Measurements from ENCODE around the gene ETV2.

ETV2 gene

GRCh38 chr19:35612224-35612558 is 29.4 kb upstream of the ETV2 start:
- TF ChIP-seq CREB5 (CRISPR knock-in tag; IDR thresholded peaks at IDR 0.05; ENCODE audit: low read depth) (no peak), BACH2 (CRISPR knock-in tag; IDR thresholded peaks at IDR 0.05; ENCODE audit: borderline replicate concordance) (no peak), RARB (CRISPR knock-in tag; IDR thresholded peaks at IDR 0.05) (no peak), PPARA (CRISPR knock-in tag; IDR thresholded peaks at IDR 0.05; ENCODE audit: borderline replicate concordance) (no peak), ZNF70 (CRISPR knock-in tag; IDR thresholded peaks at IDR 0.05) (no peak), ISL1 (CRISPR knock-in tag; IDR thresholded peaks at IDR 0.05) (no peak), ZNF8 (CRISPR knock-in tag; IDR thresholded peaks at IDR 0.05) (no peak), GLIS3 (CRISPR knock-in tag; IDR thresholded peaks at IDR 0.05) (no peak), PATZ1 (CRISPR knock-in tag; IDR thresholded peaks at IDR 0.05; ENCODE audit: borderline replicate concordance) (no peak), ZC3H10 (CRISPR knock-in tag; IDR thresholded peaks at IDR 0.05) (no peak), CSRNP3 (CRISPR knock-in tag; IDR thresholded peaks at IDR 0.05) (no peak)
- peak; percentile 28 for ATAC-seq

GRCh38 chr19:35612559-35613321 is 28.8 kb upstream of the ETV2 start, which contains the start of gene HAUS5:
TSS of gene HAUS5 (plus strand) at chr19:35612735. CDS start at chr19:35612795, 60 bp downstream.
- TF ChIP-seq CSDC2 (CRISPR knock-in tag; IDR thresholded peaks at IDR 0.05) (peak; percentile 80), ZNF8 (CRISPR knock-in tag; IDR thresholded peaks at IDR 0.05) (no peak), TCF4 (CRISPR knock-in tag; IDR thresholded peaks at IDR 0.05; ENCODE audit: borderline replicate concordance) (no peak), ZFP30 (CRISPR knock-in tag; IDR thresholded peaks at IDR 0.05) (peak; percentile 65), RARB (CRISPR knock-in tag; IDR thresholded peaks at IDR 0.05) (no peak), ARNTL (CRISPR knock-in tag; IDR thresholded peaks at IDR 0.05; ENCODE audit: borderline replicate concordance, low read depth) (0 out of 2 replicates have a peak, but pooled peaks have one; percentile 25), OSR1 (CRISPR knock-in tag; IDR thresholded peaks at IDR 0.05) (no peak), SNAI2 (CRISPR knock-in tag; IDR thresholded peaks at IDR 0.05) (peak; percentile 83; the same call in 1 of the 2 replicates), ZNF70 (CRISPR knock-in tag; IDR thresholded peaks at IDR 0.05) (no peak), TOX (CRISPR knock-in tag; IDR thresholded peaks at IDR 0.05; ENCODE audit: borderline replicate concordance) (no peak), ZFP3 (CRISPR knock-in tag; IDR thresholded peaks at IDR 0.05) (peak; percentile 61; the same call in 1 of the 2 replicates), ZNF565 (CRISPR knock-in tag; conservative IDR thresholded peaks at IDR 0.05; ENCODE audit: low read depth) (peak; percentile 92), PPARA (CRISPR knock-in tag; IDR thresholded peaks at IDR 0.05; ENCODE audit: borderline replicate concordance) (peak; percentile 90), CREB5 (CRISPR knock-in tag; IDR thresholded peaks at IDR 0.05; ENCODE audit: low read depth) (peak; percentile 38; the same call in 1 of the 2 replicates)
- TF ChIP-seq, protein P1, sequence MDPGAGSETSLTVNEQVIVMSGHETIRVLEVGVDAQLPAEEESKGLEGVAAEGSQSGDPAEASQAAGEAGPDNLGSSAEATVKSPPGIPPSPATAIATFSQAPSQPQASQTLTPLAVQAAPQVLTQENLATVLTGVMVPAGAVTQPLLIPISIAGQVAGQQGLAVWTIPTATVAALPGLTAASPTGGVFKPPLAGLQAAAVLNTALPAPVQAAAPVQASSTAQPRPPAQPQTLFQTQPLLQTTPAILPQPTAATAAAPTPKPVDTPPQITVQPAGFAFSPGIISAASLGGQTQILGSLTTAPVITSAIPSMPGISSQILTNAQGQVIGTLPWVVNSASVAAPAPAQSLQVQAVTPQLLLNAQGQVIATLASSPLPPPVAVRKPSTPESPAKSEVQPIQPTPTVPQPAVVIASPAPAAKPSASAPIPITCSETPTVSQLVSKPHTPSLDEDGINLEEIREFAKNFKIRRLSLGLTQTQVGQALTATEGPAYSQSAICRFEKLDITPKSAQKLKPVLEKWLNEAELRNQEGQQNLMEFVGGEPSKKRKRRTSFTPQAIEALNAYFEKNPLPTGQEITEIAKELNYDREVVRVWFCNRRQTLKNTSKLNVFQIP (CRISPR knock-in tag; IDR thresholded peaks at IDR 0.05; ENCODE audit: borderline replicate concordance, low read depth): no peak
- TF ChIP-seq, protein P2, sequence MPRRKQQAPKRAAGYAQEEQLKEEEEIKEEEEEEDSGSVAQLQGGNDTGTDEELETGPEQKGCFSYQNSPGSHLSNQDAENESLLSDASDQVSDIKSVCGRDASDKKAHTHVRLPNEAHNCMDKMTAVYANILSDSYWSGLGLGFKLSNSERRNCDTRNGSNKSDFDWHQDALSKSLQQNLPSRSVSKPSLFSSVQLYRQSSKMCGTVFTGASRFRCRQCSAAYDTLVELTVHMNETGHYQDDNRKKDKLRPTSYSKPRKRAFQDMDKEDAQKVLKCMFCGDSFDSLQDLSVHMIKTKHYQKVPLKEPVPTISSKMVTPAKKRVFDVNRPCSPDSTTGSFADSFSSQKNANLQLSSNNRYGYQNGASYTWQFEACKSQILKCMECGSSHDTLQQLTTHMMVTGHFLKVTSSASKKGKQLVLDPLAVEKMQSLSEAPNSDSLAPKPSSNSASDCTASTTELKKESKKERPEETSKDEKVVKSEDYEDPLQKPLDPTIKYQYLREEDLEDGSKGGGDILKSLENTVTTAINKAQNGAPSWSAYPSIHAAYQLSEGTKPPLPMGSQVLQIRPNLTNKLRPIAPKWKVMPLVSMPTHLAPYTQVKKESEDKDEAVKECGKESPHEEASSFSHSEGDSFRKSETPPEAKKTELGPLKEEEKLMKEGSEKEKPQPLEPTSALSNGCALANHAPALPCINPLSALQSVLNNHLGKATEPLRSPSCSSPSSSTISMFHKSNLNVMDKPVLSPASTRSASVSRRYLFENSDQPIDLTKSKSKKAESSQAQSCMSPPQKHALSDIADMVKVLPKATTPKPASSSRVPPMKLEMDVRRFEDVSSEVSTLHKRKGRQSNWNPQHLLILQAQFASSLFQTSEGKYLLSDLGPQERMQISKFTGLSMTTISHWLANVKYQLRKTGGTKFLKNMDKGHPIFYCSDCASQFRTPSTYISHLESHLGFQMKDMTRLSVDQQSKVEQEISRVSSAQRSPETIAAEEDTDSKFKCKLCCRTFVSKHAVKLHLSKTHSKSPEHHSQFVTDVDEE (CRISPR knock-in tag; IDR thresholded peaks at IDR 0.05): peak; percentile 59; the same call in 1 of the 2 replicates
- ATAC-seq: peak; percentile 98
